ENCODE measurements around the gene PTPN22.
A peak's percentile ranks its signal among the peaks of the same experiment; 100 is the strongest.

The PTPN22 gene

GRCh38 chr1:113793878-113794834 is 77.4 kb downstream of the PTPN22 start:
- DNase-seq, result no peak

GRCh38 chr1:113792986-113793385 is 78.5 kb downstream of the PTPN22 start:
- DNase-seq, result no peak

- no peak for DNase-seq
These were observed 79.0 kb downstream of the PTPN22 start for GRCh38 chr1:113792471-113792870.

GRCh38 chr1:113788802-113789201 is 82.7 kb downstream of the PTPN22 start:
- no peak for DNase-seq

- DNase-seq, result no peak
These were observed 83.8 kb downstream of the PTPN22 start for GRCh38 chr1:113787663-113788062.

GRCh38 chr1:113786069-113786468 is 85.4 kb downstream of the PTPN22 start:
- no peak for DNase-seq

- peak; percentile 12 to 33 for DNase-seq
These were observed 87.3 kb downstream of the PTPN22 start for GRCh38 chr1:113784104-113784779.

- DNase-seq, result peak in 1 of 2 experiments; percentile 20
These were observed 88.0 kb downstream of the PTPN22 start for GRCh38 chr1:113783254-113784103.

- DNase-seq, result no peak
These were observed 89.1 kb downstream of the PTPN22 start for GRCh38 chr1:113782406-113782805.

- no peak for DNase-seq
These were observed 91.0 kb downstream of the PTPN22 start for GRCh38 chr1:113780374-113781146.

- no peak for DNase-seq
These were observed 92.0 kb downstream of the PTPN22 start for GRCh38 chr1:113779542-113779941.

- no peak for DNase-seq
These were observed 94.0 kb downstream of the PTPN22 start for GRCh38 chr1:113777561-113777960.

GRCh38 chr1:113770031-113770430 is 101.5 kb downstream of the PTPN22 start:
- DNase-seq, result no peak

- no peak for DNase-seq
These were observed 101.9 kb downstream of the PTPN22 start for GRCh38 chr1:113769601-113769970.

- DNase-seq, result no peak
These were observed 102.5 kb downstream of the PTPN22 start for GRCh38 chr1:113768916-113769600.

GRCh38 chr1:113765306-113766230 is 105.9 kb downstream of the PTPN22 start:
- no peak for DNase-seq
